CD4-positive, alpha-beta T cell treated with Interferon alpha-2 for 1 hour (primary cell): ENCODE results near the gene RPL39L.
"Not testable (repeated sequence)": the region's sequence is repeated elsewhere in the genome, so short reads cannot be mapped to it uniquely, and the experiment has no call there.

Experiments
- DNase-seq, 2 donors: peaks; one replicate each; pipeline ENCODE4 v3.0.0-alpha.2; 2020 to 2022

Gene RPL39L

DNA sequence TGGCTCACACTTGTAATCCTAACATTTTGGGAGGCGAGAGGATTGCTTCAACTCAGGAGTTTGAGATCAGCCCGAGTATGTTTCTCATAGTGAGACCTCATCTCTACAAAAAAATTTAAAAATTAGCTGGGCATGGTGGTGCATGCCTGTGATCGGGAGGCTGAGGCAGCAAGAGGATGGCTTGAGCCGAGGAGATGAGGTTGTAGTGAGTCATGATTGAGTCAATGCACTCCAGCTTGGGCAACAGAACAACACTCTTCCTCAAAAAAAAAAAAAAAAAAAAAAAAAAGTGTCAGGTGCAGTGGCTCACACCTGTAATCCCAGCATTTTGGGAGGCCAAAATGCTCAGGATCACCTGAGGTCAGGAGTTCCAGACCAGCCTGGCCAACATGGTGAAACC, 2.4 kb downstream of the RPL39L start:
- DNase-seq: no peak

GRCh38 chr3:187136337-187136736, 3.0 kb downstream of the RPL39L start:
- no peak for DNase-seq

DNA sequence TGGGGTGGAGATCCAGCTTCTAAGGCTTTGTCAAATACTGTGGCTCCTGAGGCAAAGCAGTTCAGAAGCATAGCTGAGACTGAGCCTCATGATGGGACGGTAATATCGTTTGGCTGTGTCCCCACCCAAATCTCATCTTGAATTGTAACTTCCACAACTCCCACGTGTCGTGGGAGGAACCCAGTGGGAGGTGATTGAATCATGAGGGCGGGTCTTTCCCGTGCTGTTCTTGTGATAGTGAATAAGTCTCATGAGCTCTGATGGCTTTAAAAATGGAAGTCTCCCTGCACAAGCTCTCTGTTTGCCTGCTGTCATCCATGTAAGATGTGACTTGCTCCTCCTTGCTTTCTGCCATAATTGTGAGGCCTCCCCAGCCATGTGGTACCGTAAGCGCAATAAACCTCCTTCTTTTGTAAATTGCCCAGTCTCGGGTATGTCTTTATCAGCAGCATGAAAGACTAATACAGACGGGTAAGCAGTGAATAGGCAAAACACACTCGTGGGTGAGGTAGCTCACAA, 4.1 kb downstream of the RPL39L start:
- not testable (repeated sequence) for DNase-seq

- DNase-seq: not testable (repeated sequence)
Measured at GRCh38 chr3:187133181-187133580, 6.1 kb downstream of the RPL39L start.

GRCh38 chr3:187132666-187133065, 6.6 kb downstream of the RPL39L start:
- no peak for DNase-seq

GRCh38 chr3:187131981-187132380, 7.3 kb downstream of the RPL39L start:
- DNase-seq: no peak

- DNase-seq: peak; percentile 60 to 88
Measured at GRCh38 chr3:187130346-187131066, 8.8 kb downstream of the RPL39L start.

DNA sequence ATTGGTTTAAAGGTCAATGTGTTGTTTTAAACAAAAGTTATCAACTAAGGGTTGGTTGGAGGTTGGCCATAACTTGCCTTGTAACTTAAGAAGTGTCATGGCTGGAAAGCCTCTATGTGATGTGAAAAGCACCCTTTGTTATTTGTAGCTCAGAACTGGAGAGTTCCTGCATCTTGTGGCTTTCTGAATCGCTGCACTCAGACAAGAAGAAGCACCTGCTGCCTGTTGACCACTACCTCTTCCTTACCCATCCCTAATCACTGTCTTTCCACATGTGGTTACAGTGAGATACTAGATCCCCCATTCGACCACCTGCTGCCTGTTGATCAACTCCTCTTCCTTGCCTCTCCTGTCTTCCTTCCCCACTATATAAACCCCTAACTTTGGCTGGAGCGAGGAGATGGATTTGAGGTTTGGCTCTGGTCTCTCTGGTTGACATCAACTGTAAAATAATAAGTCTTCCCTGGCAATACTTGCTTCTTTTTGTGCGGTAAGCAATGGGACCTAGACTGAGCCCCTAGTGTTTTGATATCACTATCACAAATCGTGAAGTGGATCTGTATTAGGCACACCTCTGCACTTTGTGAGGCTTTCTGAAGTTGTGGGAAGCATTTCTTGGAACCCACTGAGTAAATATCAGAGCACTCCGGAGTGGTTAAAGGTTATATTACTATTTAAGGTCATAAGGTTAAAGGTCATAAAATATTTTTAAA, 13.8 kb downstream of the RPL39L start:
- DNase-seq: no peak

DNA sequence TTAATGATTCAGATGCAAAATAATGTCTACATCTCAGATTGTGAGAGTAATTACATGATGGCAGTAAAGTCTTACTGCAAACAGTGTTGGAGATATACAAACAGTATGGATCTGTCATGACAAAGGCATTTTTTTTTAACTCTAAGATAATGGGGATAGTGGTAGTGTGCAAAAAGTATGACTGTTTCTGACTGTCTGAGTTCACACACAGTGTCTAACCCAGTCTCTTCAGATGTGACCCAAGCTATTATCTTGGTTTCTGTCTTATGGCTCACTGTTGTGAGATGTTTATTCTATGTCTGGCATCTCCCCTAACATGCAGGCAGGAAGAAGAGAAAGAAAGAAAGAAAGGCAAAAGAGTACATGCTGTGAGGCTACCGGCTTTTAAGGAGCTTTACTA, 17.0 kb downstream of the RPL39L start:
- no peak for DNase-seq

GRCh38 chr3:187120326-187120725, 19.0 kb downstream of the RPL39L start:
- no peak for DNase-seq

GRCh38 chr3:187114511-187114910, 24.8 kb downstream of the RPL39L start:
- DNase-seq: no peak

DNA sequence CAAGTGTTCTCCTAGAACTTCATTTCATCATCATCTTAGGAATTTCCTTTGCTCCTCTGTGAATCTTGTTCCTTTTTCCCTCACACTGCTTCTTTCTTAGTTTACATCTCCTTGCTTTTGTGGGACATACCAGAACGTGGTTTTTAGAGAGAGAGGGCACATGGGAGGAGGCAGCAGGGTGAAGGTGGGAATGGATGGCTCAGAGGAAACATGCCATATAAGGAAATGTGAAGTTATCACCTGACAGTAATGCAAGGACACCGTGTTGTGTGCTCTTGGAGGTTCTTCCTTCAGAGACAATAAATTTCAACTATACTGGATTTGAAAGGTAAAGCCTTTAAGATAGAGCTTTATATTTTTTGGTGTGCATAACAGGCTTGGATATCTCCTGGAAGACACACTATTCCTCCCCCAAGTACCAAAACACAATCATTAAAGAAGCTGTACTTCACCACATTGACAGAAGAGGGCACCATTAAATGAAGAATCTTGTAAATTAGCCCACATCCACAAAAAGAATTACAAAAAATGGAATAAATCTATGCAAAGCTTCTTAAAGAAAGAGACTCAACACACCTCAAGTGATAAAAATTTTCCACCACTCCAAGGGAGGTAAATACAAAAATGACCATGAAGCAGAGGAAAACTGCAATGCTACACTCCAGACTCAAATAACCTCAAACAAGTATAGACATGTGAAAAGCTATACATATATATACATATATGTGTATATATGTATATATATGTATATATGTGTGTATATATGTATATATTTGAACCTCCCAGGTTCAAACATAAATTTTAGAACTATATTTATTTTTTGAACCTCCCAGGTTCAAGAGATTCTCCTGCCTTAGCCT, 26.1 kb downstream of the RPL39L start:
- peak in 1 of 2 donors; percentile 65 for DNase-seq

DNA sequence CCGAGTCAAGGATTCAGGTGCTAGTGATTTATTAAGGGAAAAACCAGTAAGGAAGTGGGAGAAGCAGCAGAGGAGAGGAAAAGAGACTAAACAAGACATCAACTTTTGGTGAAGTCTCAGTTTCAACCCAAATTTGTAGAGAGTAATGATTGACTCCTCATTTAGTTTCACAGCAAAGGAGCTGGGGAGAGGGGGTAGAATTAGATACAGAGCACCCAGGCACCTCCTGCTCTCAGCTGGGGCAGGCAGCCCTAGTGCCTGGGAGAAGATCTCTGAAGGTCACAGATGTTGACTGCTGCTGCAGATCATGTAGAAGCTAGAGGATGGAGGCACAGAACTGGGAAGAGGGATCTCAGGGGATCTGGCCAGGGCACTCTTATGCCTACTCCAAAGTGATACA, 29.1 kb downstream of the RPL39L start:
- DNase-seq: no peak

DNA sequence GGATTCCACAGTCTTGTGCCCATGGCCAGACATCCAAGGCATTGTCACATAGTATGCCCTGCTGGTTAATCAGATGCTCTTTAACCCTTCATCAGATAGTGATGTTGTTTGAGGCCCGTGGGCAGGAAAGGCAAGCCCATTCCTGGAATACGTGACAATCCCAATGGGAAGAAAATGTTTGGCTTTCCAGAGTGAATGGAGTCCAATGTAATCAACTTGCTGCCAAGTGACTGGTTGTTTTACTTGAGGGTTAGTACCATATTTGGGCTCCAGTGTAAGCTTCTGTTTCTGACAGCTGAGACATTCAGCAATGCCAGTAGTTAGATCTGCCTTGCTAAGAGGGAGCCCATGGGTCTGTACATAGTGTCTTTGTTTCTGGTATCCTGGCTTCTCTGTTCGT, 31.3 kb downstream of the RPL39L start:
- DNase-seq: no peak

GRCh38 chr3:187105700-187106099, 33.6 kb downstream of the RPL39L start:
- DNase-seq: no peak

DNA sequence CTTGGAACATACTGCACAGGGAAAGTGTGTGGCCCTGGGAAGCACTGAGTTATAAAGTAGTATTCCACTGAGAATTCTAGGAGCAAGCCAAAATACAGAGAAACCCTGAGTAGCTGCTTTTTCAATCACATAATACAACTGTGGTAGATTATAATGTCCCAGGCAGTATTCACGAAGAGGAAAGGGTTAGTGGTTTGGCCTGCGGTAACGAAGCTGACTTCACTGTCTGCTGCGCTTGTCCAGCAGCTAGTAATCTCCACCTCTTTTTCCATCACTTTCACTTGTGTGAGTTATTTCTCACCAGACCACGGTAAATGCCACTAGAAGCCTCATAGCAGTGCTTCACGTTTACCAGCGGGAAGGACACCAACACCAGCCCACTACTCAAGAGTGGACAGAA, 34.4 kb downstream of the RPL39L start:
- DNase-seq: peak in 1 of 2 donors; percentile 19

- no peak for DNase-seq
Measured at GRCh38 chr3:187104342-187104741, 35.0 kb downstream of the RPL39L start.

DNA sequence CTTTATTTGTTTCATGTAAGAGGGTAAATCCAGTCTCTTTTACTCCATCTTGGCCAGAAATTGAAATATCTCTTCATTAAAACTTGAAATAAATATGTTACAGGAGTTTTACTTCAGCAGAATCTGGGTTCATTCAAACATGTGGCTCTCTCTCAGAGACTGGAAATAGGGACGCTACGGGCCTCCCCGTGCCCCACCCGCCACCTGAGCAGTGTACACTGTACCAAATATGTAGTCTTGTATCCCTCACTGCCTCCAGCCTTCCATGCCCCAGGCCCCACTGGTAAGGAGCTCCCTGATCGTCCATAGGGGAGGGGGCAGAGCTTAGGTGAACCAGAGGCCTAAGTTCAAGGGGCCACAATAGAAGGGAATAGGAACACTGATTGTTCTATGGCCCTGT, 36.0 kb downstream of the RPL39L start:
- no peak for DNase-seq

DNA sequence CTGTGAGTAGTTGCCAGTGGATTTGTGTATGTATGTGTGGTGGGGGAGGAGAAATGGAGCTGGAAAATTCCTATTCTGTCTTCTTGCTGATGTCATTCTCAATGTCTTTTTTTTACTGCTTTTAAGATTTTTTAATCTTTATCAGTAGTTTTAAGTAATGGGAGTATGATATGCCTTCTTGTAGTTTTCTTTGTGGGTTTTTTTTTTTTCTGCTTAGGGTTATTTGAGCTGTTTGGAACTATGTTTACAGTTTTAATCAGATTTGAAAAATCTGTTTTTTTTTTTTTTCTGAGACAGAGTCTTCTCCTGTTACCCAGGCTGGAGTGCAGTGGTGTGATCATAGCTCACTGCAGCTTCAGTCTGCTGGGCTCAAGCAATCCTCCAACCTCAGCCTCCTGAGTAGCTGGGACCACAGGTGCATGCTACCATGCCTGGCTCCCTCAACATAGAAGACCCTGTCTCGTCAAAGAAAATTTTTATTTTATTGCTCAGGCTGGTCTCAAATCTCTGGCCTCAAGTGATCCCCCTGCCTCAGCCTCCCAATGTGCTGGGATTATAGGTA, 37.1 kb downstream of the RPL39L start:
- no peak for DNase-seq

DNA sequence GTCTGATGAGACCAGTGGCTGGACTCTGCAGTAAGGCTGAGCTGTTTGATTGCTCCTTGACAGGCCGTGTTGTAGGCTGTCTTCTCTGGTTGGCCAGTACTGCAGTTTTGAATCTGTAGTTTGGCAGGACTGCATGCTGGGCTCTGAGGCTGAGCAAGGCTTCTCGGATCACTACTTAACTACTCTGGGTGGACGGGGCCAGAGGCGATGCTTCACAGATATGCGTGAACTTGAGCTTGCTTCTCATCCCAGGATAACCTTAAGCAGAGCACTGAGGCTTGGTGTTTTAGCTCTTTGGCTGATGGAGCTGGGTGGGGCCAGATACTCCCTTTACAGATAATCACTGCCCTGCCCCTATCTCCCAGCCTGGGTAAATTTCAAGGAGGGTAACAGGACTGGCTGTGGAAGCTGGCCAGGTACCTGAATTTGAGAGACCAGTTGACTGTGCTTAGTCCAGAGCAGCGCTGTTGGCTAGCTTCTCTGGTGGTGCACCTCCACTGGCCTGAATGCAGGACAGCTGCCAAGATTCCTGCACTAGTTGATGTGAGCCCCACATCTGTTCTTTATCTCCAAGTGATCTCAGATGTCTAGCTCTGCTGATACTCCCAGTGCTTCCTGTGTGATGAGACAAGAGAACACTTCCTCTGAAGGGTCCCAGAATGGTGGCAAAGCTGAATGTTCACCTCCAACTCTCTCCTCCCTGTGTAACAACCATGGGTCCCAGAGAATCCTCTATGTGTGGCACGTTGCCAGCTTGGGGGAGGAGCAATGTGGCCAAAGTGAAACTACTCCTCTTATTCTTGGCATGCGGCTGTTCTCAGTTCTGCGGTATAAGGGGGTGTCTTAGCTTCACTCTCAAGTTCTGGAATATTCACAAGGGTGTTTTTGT, 37.9 kb downstream of the RPL39L start:
- peak; percentile 47 to 72 for DNase-seq

DNA sequence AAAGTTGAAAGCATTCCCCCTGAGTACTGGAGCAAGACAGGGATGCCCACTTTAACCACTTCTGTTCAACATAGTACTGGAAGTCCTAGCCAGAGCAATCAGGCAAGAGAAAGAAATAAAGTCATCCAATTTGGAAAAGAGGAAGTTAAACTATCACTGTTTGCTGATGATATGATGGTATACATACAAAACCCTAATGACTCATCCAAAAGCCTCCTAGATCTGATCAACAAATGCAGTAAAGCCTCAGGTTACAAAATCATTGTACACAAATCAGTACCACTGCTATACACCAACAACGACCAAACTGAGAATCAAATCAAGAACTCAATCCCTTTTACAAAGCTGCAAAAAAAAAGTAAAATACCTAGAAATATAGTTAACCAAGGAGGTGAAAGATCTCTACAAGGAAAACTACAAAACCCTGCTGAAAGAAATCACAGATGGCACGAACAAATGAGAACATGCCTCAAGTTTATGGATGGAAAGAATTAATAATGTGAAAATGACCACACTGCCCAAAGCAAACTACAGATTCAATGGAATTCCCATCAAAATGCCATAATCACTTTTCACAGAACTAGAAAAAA, 40.3 kb downstream of the RPL39L start:
- no peak for DNase-seq

DNA sequence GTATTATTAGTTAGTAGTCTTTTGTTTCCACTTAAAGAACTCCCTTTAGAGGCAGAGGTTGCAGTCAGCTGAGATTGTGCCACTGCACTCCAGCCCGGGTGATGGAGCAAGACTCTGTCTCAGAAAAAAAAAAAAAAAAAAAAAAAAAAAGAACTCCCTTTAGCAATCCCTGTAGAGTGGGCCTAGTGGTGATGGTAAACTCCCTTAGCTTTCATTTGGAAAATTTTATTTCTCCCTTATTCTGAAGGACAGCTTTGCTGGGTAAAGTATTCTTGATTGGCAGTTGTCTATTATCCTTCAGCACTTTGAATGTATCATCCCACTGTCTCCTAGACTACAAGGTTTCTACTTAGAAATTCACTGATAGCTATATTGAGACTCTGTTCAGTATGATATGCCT, 46.0 kb downstream of the RPL39L start:
- no peak for DNase-seq
